GM12872 (cell line): Measurements from ENCODE around the gene FHOD3.

Experiments
- TF ChIP-seq, protein P1 (sequence below): IDR thresholded peaks from 3 replicates; pipeline ENCODE4 v1.5.1; 2011; ENCODE audit warnings: low read depth, mild to moderate bottlenecking, low read length, moderate library complexity; ENCODE audit not compliant: insufficient read depth

Gene FHOD3

GRCh38 chr18:36511791-36512352, 214.4 kb downstream of the FHOD3 start:
- TF ChIP-seq, protein P1, sequence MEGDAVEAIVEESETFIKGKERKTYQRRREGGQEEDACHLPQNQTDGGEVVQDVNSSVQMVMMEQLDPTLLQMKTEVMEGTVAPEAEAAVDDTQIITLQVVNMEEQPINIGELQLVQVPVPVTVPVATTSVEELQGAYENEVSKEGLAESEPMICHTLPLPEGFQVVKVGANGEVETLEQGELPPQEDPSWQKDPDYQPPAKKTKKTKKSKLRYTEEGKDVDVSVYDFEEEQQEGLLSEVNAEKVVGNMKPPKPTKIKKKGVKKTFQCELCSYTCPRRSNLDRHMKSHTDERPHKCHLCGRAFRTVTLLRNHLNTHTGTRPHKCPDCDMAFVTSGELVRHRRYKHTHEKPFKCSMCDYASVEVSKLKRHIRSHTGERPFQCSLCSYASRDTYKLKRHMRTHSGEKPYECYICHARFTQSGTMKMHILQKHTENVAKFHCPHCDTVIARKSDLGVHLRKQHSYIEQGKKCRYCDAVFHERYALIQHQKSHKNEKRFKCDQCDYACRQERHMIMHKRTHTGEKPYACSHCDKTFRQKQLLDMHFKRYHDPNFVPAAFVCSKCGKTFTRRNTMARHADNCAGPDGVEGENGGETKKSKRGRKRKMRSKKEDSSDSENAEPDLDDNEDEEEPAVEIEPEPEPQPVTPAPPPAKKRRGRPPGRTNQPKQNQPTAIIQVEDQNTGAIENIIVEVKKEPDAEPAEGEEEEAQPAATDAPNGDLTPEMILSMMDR = no peak

GRCh38 chr18:36513556-36513955, 216.0 kb downstream of the FHOD3 start:
- TF ChIP-seq, protein P1 = no peak

DNA sequence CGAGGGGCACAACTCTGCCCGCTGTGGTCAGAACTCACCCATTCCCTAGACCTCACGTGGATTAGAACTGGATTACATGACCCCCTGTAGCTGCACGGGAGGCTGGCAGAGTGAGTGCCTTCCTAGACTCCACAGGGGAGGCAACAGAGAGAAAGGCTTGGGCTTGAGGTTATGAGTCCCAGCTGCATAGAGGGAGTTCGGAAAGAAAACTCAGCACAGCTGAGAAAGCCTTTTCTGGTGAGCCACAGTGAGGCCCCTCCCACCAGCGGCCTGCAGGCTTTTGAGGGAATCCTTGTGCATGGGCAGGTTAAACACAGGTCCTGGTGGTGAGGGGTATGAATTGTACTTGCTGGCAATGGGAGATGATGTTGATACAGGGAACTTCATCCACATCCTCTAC, 217.3 kb downstream of the FHOD3 start:
- TF ChIP-seq, protein P1 = no peak

DNA sequence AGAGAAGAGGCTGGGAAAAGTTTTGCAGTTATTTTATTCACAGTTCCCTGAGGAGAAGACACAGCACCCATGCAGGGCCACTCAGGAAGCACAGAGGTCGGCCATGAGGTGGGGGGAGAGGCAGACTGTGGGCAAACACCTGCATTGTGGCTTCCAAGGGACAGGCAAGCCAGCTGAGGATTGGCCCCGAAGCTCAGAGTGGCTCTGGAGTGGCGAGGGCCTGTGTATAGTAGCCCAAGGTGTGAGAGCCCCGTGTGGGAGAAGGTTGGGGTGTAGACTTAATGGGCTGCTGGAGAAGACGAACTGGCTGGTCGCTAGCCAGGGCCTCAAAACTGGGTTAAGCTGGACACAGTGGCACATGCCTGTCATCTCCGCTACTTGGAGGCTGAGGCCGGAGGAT, 218.7 kb downstream of the FHOD3 start:
- TF ChIP-seq, protein P1 = no peak

DNA sequence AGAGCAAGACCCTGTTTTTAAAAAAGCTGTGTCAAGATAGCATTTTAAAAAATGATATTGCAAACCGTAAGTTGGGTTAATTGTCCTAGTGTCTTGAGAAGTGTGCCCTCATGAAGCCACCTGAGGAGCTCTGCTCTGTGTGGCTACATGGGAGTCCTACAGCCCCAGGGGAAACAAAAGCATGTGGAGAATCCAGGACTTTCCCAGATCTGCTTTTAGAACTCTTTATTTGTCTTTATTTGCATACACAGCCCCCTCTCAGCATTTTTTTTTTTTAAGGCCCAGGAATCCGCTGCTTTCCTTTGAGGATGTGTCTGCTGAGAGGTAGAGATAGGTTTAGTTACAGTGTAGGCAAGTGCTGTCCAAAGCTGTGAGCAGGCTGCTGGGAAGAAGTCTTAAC, 219.2 kb downstream of the FHOD3 start:
- TF ChIP-seq, protein P1 = no peak

DNA sequence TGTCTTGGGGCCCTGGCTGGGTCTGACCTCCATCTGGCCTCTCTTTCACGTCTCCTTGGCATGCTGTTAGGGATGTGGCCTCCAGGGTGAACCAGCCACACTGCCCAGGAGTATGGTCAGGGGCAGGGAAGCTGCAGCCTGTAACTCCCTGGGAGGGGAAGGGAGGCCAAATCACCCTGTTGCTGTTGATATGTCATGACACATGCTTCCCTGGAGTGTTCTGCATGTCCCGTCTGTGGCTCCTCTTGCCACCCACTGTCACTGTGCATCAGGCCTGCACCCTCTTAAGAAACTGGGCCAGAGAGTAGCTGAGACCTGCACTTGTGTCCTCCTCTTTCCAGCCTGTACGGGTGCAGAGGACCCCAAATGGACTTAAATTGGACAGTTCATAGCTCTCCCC, 221.3 kb downstream of the FHOD3 start:
- TF ChIP-seq, protein P1 = no peak

GRCh38 chr18:36519358-36519757, 221.8 kb downstream of the FHOD3 start:
- TF ChIP-seq, protein P1 = no peak
